Fibroblast of lung (primary cell): ENCODE results near the gene ABLIM2. TPM values are rescaled to one million over a fixed set of nuclear protein-coding genes. Genes with fewer than 3 reads are reported as not detected.

ENCODE experiments used
- DNase-seq, 2 donors: peaks; one replicate each; pipeline versions ENCODE4 v3.0.0 to v3.0.0-alpha.2; 2010; ENCODE audit warnings: low read depth in 2 of 2
- H2AFZ ChIP-seq: 2 replicates; pipeline ENCODE4 v1.5.1; 2012; ENCODE audit warnings: low read length, control low read depth, inconsistent platforms
- H3K27ac ChIP-seq: 2 replicates; pipeline ENCODE4 v1.5.1; 2011; ENCODE audit warnings: low read length, control low read depth; ENCODE audit not compliant: insufficient read depth
- H3K27me3 ChIP-seq: 2 replicates; pipeline ENCODE4 v1.5.1; 2011; ENCODE audit warnings: mild to moderate bottlenecking, low read length; ENCODE audit not compliant: control insufficient read depth, insufficient read depth
- H3K36me3 ChIP-seq: 2 replicates; pipeline ENCODE4 v1.5.1; 2011; ENCODE audit warnings: low read length; ENCODE audit not compliant: control insufficient read depth, insufficient read depth
- H3K4me1 ChIP-seq: 2 replicates; pipeline ENCODE4 v1.5.1; 2011; ENCODE audit warnings: low read length; ENCODE audit not compliant: control insufficient read depth, insufficient read depth; ENCODE audit errors: extremely low read depth
- H3K4me2 ChIP-seq: 2 replicates; pipeline ENCODE4 v1.5.1; 2011; ENCODE audit warnings: low read length, control low read depth; ENCODE audit not compliant: insufficient read depth; ENCODE audit errors: extremely low read depth
- H3K4me3 ChIP-seq, 4 experiments: fragments of 200-600 bp in 1 of 4; sonication (generic) in 1 of 4; replicated peaks in 1 of 4; 2 replicates each; pipeline ENCODE4 v1.5.1; 2011 to 2016; ENCODE audit warnings: low read length in 4 of 4, low read depth in 3 of 4, mild to moderate bottlenecking in 3 of 4, control low read depth in 2 of 4, inconsistent platforms in 1 of 4, mixed read lengths in 1 of 4; ENCODE audit not compliant: insufficient read depth in 1 of 4; ENCODE audit errors: control extremely low read depth in 1 of 4
- H3K79me2 ChIP-seq: 2 replicates; pipeline ENCODE4 v1.5.1; 2012; ENCODE audit warnings: mild to moderate bottlenecking, low read length, inconsistent platforms; ENCODE audit not compliant: control insufficient read depth, insufficient read depth
- H3K9ac ChIP-seq: 2 replicates; pipeline ENCODE4 v1.5.1; 2011; ENCODE audit warnings: mild to moderate bottlenecking, low read length, control low read depth; ENCODE audit not compliant: insufficient read depth
- H3K9me3 ChIP-seq: 2 replicates; pipeline ENCODE4 v1.5.1; 2012; ENCODE audit warnings: low read depth, low read length; ENCODE audit not compliant: control insufficient read depth, insufficient read depth
- H4K20me1 ChIP-seq: 2 replicates; pipeline ENCODE4 v1.5.1; 2011; ENCODE audit warnings: low read length; ENCODE audit not compliant: control insufficient read depth, insufficient read depth; ENCODE audit errors: extremely low read depth
- CTCF ChIP-seq, 2 donors: IDR thresholded peaks in 1 of 2; conservative IDR thresholded peaks in 1 of 2; 1 replicate in 1 of 2; 2 replicates in 1 of 2; pipeline ENCODE4 v1.5.1; 2011 to 2012; ENCODE audit warnings: low read length in 2 of 2, control low read depth in 1 of 2, inconsistent platforms in 1 of 2, low read depth in 1 of 2, mild to moderate bottlenecking in 1 of 2
- EZH2 ChIP-seq: IDR thresholded peaks from 2 replicates; pipeline ENCODE4 v1.5.1; 2012; ENCODE audit warnings: low read length, control low read depth, mild to moderate bottlenecking; ENCODE audit errors: missing control alignments
- polyA plus RNA-seq, 2 donors: library from polyadenylated mRNA; depleted of rRNA in 1 of 2; stranded (reverse) in 1 of 2; unstranded in 1 of 2; fragments of >200 nt; gene quantifications; 2 replicates each; pipeline ENCODE4 v1.2.1, GENCODE V29; 2011 to 2012; ENCODE audit warnings: missing spikeins in 1 of 2
- total RNA-seq: library from RNA; depleted of rRNA; stranded (reverse); fragments of >200 nt; gene quantifications from 2 replicates; pipeline ENCODE4 v1.2.1, GENCODE V29; 2014

ABLIM2 gene
- total and polyA plus RNA-seq, 2 donors (not counting 1 experiment from before 2014, with no cell fraction given) = 0.66 to 2.6 TPM

GRCh38 chr4:8105306-8106100 lies 53.1 kb downstream of the ABLIM2 start:
- no peaks in the 10 kb centered on the region for H3K27me3 ChIP-seq
- H2AFZ ChIP-seq = no peak overlapping the region
- H3K9me3 ChIP-seq = no peaks in the 10 kb centered on the region
- no peak overlapping the region for H3K4me2 ChIP-seq
- no peak for TF ChIP-seq CTCF (conservative IDR thresholded peaks at IDR 0.05 in 1 of 2, IDR thresholded peaks at IDR 0.05 in 1 of 2; ENCODE audit: low read depth in 1 of 2, low read length in 2 of 2)
- TF ChIP-seq EZH2 = no peak
- no peaks in the 10 kb centered on the region for H3K36me3 ChIP-seq
- H3K4me1 ChIP-seq = no peaks in the 10 kb centered on the region
- H3K79me2 ChIP-seq = no peaks in the 10 kb centered on the region
- no peak overlapping the region for H3K4me3 ChIP-seq
- H3K27ac ChIP-seq = no peak overlapping the region
- no peaks in the 10 kb centered on the region for H4K20me1 ChIP-seq
- DNase-seq = no peak
- H3K9ac ChIP-seq = no peak overlapping the region

- no peaks in the 10 kb centered on the region for H4K20me1 ChIP-seq
- no peaks in the 10 kb centered on the region for H3K4me1 ChIP-seq
- no peak overlapping the region for H2AFZ ChIP-seq
- no peak overlapping the region for H3K9ac ChIP-seq
- H3K4me3 ChIP-seq = no peak overlapping the region
- no peak overlapping the region for H3K4me2 ChIP-seq
- H3K27me3 ChIP-seq = no peaks in the 10 kb centered on the region
- DNase-seq = no peak
- no peak overlapping the region for H3K27ac ChIP-seq
- TF ChIP-seq EZH2 = no peak
- H3K9me3 ChIP-seq = no peaks in the 10 kb centered on the region
- no peaks in the 10 kb centered on the region for H3K79me2 ChIP-seq
- H3K36me3 ChIP-seq = no peaks in the 10 kb centered on the region
Measured at GRCh38 chr4:8104491-8105305, 53.9 kb downstream of the ABLIM2 start.

- no peak overlapping the region for H3K27ac ChIP-seq
- H4K20me1 ChIP-seq = no peaks in the 10 kb centered on the region
- H3K79me2 ChIP-seq = no peaks in the 10 kb centered on the region
- H3K36me3 ChIP-seq = no peaks in the 10 kb centered on the region
- H3K4me2 ChIP-seq = no peak overlapping the region
- no peaks in the 10 kb centered on the region for H3K27me3 ChIP-seq
- H2AFZ ChIP-seq = no peak overlapping the region
- no peaks in the 10 kb centered on the region for H3K4me1 ChIP-seq
- H3K4me3 ChIP-seq = no peak overlapping the region
- no peak for DNase-seq
- TF ChIP-seq CTCF (conservative IDR thresholded peaks at IDR 0.05 in 1 of 2, IDR thresholded peaks at IDR 0.05 in 1 of 2; ENCODE audit: low read depth in 1 of 2, low read length in 2 of 2) (no peak), EZH2 (no peak)
- H3K9ac ChIP-seq = no peak overlapping the region
- no peaks in the 10 kb centered on the region for H3K9me3 ChIP-seq
Measured at GRCh38 chr4:8103421-8104390, 54.9 kb downstream of the ABLIM2 start.
